Measurements from ENCODE around the gene SLC35G3. TPM values are rescaled to one million over a fixed set of nuclear protein-coding genes. Genes with fewer than 3 reads are reported as not detected.

The SLC35G3 gene
- total and polyA plus RNA-seq, 2 of the 4 experiments (the other 2 are of a cell fraction) = not detected

DNA sequence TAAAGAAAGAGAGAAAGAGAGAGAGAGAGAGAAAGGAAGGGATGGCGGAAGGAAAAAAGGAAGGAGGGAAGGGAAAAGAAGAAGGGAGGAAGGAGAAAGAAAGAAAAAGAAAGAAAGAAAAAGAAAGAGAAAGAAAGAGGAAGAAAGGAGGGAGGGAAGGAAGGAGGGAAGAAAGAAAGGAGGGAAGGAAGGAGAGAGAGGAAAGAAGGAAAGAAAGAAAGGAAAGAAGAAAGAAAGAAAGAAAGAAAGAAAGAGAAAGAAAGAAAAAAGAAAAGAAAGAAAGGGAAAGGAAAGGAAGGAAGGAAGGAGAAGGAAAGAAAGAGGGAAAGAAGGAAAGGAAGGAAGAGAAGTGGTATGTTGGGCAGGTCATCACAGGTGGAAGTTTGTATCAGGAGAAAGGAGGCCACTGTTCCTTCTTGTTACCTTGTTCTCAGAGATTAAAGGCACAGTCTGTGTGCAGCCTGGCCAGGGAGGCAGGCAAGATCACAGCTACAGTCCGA, 19.3 kb downstream of the SLC35G3 start:
- WGBS, 2 experiments (ENCODE audit: extremely low coverage in 2 of 2, insufficient read length in 1 of 2) = 68 to 100% methylated on average over 1 to 2 of the region's 2 CpGs
- H3K4me2 ChIP-seq (ENCODE audit: low read depth, low read length) = no peak overlapping the region
- in situ Hi-C loops (cut with MboI; ENCODE audit: low sequenced_read_pairs) (no loop called here), intact Hi-C loops (cut with micrococcal nuclease) (loop anchor here (5.0 to 10.0 kb wide), 2 partner anchors 67 to 260 kb away; partner anchors contain the start of genes SLFN12 and SLFN5), dilution Hi-C loops (cut with HindIII; ENCODE audit: low sequenced_read_pairs, unreplicated experiment) (loop anchor here (25.0 kb wide), 1 partner anchor 362 kb away; the partner anchor contains the start of gene SLFN12L)
- H2BK120ac ChIP-seq (ENCODE audit: low read depth, low read length) = no peak overlapping the region
- no peaks in the 10 kb centered on the region for H3K4me1 ChIP-seq (ENCODE audit: control insufficient read depth, insufficient read depth, low read length)
- no peaks in the 10 kb centered on the region for H3K79me1 ChIP-seq (ENCODE audit: low read depth in 1 of 2, low read length in 2 of 2)
- H2AFZ ChIP-seq (replicated peaks; ENCODE audit: low read length, poor library complexity) = no peak overlapping the region
- no peaks in the 10 kb centered on the region for H3K9me3 ChIP-seq (ENCODE audit: control insufficient read depth, insufficient read depth, low read length)
- H3K14ac ChIP-seq (replicated peaks; ENCODE audit: low read depth, low read length) = no peak overlapping the region
- no peak overlapping the region for H3K27ac ChIP-seq (ENCODE audit: insufficient read depth, low read length)
- no peak overlapping the region for H3K18ac ChIP-seq (ENCODE audit: low read depth, low read length)
- BruUV-seq (replicated peaks) = no TSS peak
- no peak overlapping the region for H2BK15ac ChIP-seq (ENCODE audit: low read depth, low read length)
- ATAC-seq (ENCODE audit: low read depth) (no peak), DNase-seq (no peak)
- H2AK5ac ChIP-seq (ENCODE audit: low read depth, low read length) = no peak overlapping the region
- no peak overlapping the region for H3K23ac ChIP-seq (ENCODE audit: low read depth, low read length)
- TF ChIP-seq RCOR1 (IDR thresholded peaks at IDR 0.05; ENCODE audit: insufficient replicate concordance, low read length) (no peak), RAD21 (IDR thresholded peaks at IDR 0.05; ENCODE audit: low read length) (no peak), POLR2A (IDR thresholded peaks at IDR 0.05; ENCODE audit: low read depth, low read length) (no peak), BHLHE40 (IDR thresholded peaks at IDR 0.05; ENCODE audit: low read depth, low read length) (no peak), MXI1 (IDR thresholded peaks at IDR 0.05; ENCODE audit: borderline replicate concordance, low read depth, low read length) (no peak), RFX5 (IDR thresholded peaks at IDR 0.05; ENCODE audit: low read depth, low read length) (no peak), SMC3 (IDR thresholded peaks at IDR 0.05; ENCODE audit: low read depth, low read length) (no peak), MAZ (IDR thresholded peaks at IDR 0.05; ENCODE audit: borderline replicate concordance, low read depth, low read length) (no peak), CHD1 (IDR thresholded peaks at IDR 0.05; ENCODE audit: low read depth, low read length) (no peak), CEBPB (IDR thresholded peaks at IDR 0.05; ENCODE audit: low read depth, low read length) (no peak), NFE2L2 (IDR thresholded peaks at IDR 0.05; ENCODE audit: low read depth, low read length) (no peak), FOS (IDR thresholded peaks at IDR 0.05; ENCODE audit: low read depth, low read length) (no peak), MAFK (IDR thresholded peaks at IDR 0.05; ENCODE audit: low read depth, low read length) (no peak)
- TF ChIP-seq, protein P1, sequence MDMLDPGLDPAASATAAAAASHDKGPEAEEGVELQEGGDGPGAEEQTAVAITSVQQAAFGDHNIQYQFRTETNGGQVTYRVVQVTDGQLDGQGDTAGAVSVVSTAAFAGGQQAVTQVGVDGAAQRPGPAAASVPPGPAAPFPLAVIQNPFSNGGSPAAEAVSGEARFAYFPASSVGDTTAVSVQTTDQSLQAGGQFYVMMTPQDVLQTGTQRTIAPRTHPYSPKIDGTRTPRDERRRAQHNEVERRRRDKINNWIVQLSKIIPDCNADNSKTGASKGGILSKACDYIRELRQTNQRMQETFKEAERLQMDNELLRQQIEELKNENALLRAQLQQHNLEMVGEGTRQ (IDR thresholded peaks at IDR 0.05; ENCODE audit: low read depth, low read length) = no peak
- TF ChIP-seq, protein P2, sequence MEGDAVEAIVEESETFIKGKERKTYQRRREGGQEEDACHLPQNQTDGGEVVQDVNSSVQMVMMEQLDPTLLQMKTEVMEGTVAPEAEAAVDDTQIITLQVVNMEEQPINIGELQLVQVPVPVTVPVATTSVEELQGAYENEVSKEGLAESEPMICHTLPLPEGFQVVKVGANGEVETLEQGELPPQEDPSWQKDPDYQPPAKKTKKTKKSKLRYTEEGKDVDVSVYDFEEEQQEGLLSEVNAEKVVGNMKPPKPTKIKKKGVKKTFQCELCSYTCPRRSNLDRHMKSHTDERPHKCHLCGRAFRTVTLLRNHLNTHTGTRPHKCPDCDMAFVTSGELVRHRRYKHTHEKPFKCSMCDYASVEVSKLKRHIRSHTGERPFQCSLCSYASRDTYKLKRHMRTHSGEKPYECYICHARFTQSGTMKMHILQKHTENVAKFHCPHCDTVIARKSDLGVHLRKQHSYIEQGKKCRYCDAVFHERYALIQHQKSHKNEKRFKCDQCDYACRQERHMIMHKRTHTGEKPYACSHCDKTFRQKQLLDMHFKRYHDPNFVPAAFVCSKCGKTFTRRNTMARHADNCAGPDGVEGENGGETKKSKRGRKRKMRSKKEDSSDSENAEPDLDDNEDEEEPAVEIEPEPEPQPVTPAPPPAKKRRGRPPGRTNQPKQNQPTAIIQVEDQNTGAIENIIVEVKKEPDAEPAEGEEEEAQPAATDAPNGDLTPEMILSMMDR (conservative IDR thresholded peaks at IDR 0.05; ENCODE audit: low read depth, low read length) = no peak
- TF ChIP-seq, protein P3, sequence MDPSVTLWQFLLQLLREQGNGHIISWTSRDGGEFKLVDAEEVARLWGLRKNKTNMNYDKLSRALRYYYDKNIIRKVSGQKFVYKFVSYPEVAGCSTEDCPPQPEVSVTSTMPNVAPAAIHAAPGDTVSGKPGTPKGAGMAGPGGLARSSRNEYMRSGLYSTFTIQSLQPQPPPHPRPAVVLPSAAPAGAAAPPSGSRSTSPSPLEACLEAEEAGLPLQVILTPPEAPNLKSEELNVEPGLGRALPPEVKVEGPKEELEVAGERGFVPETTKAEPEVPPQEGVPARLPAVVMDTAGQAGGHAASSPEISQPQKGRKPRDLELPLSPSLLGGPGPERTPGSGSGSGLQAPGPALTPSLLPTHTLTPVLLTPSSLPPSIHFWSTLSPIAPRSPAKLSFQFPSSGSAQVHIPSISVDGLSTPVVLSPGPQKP (IDR thresholded peaks at IDR 0.05; ENCODE audit: borderline replicate concordance, low read depth, low read length) = no peak
- H3K36me3 ChIP-seq (ENCODE audit: control insufficient read depth, insufficient read depth, low read length) = no peaks in the 10 kb centered on the region
- H3K27me3 ChIP-seq (ENCODE audit: control insufficient read depth, insufficient read depth, low read length) = peaks cover 6% of the 10 kb centered on the region
- H3K4ac ChIP-seq (ENCODE audit: low read depth, low read length) = no peak overlapping the region
- H4K91ac ChIP-seq (ENCODE audit: insufficient read depth, low read depth, low read length) = no peak overlapping the region
- no peak overlapping the region for H3K4me3 ChIP-seq (ENCODE audit: insufficient read depth, low read depth, low read length)
- no peak overlapping the region for H2BK20ac ChIP-seq (ENCODE audit: low read depth, low read length)
- H3K56ac ChIP-seq (ENCODE audit: extremely low read depth, insufficient read depth, low read length) = no peak overlapping the region
- H2BK5ac ChIP-seq (ENCODE audit: low read depth, low read length, poor library complexity, severe bottlenecking) = no peak overlapping the region
- ChIA-PET POLR2A (ENCODE audit: unreplicated experiment) (no interaction called here), CTCF (no interaction called here)
- H3K9me1 ChIP-seq (ENCODE audit: insufficient read depth, low read length) = no peaks in the 10 kb centered on the region
- H3K9ac ChIP-seq (ENCODE audit: low read depth, low read length) = no peak overlapping the region
- H4K5ac ChIP-seq (ENCODE audit: low read depth, low read length) = no peak overlapping the region
- no peak overlapping the region for H4K8ac ChIP-seq (ENCODE audit: low read depth in 2 of 2, low read length in 2 of 2)
- H4K20me1 ChIP-seq (ENCODE audit: insufficient read depth, low read length) = no peaks in the 10 kb centered on the region
- no peak overlapping the region for H2AK9ac ChIP-seq (replicated peaks; ENCODE audit: low read depth, low read length, poor library complexity)
